ENCODE measurements around the gene DYNLT5.

- TF ChIP-seq CTCF (IDR thresholded peaks at IDR 0.05) (no peak), POLR2A (IDR thresholded peaks at IDR 0.05) (no peak), POLR2AphosphoS5 (IDR thresholded peaks at IDR 0.05) (no peak)
Observed at GRCh38 chr1:66767626-66768025, 15.4 kb downstream of the DYNLT5 start.
